GM19467 (cell line): ENCODE measurements around the gene KMT2C.
"Not testable (repeated sequence)": the region's sequence is repeated elsewhere in the genome, so short reads cannot be mapped to it uniquely, and the experiment has no call there.

Source experiments
- ATAC-seq: cut with Tn5 transposase; IDR thresholded peaks from one replicate; pipeline ENCODE4 v1.9.1; 2021; ENCODE audit warnings: mild to moderate bottlenecking, moderate library complexity; ENCODE audit not compliant: unreplicated experiment

KMT2C gene

GRCh38 chr7:152365982-152366603 lies 69.7 kb downstream of the KMT2C start:
- no peak for ATAC-seq

- no peak for ATAC-seq
Measured at GRCh38 chr7:152363798-152364197, 72.0 kb downstream of the KMT2C start.

DNA sequence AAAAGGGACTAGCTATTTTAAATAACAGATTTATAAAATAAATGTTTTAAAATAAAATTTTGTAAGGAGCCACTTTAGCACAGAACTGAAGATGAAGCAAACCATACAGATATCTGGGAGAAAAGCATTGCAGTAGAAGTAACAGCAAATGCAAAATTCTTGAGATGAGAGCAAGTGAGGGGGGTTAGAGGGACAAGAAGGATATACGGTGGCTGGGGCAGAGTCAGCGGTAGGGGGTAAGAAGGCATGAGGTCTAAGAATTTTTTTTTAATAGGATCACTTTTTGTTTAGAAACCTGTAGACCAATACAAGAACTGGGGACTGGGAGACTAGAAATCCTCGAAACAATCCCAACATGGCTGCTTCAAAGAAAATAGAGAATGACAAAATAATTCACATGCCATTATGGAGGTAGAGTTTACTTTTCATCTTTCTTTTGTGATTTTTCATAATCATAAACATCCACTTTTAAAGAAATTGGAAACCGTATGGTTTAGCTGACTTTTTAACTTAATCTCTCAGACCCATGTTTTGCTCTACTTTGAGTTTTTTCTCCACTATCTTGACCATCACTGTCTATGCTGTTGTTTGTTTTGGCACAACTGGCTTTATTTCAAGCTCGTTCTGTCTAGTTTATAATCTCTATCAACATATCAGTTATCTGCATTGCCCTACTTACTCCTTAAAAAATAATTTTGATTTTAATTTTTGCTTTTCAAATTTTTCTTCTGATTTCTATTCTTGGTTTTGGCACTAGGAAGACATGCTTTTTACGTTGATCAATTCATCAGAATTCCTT lies 73.5 kb downstream of the KMT2C start:
- no peak for ATAC-seq

DNA sequence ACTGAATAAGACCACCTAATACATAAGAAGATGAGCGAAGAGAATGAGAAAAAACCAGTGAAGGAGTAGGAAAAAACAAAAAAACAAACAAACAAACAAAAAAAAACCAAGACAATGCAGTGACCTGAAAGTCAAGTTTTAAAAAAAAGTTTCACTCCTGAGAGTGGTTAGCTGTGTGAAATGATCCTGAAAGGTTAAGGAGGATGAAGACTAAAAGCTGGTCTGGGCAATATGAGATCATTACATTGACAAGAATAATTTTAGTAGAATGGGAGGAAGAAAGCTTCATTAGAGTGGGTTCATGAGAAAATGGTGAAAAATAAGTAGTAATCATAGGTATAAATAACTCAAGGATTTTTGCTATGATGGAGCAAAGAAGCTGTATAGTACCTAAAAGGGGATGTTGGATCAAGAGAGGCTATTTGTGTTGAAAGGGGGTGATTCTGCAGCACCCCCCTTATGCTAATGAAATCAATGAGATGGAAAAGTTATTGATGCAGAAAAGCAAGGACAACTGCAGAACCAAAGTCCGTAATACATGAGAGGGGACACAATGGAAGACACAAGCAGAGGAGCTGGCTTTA lies 80.2 kb downstream of the KMT2C start:
- ATAC-seq, result no peak

DNA sequence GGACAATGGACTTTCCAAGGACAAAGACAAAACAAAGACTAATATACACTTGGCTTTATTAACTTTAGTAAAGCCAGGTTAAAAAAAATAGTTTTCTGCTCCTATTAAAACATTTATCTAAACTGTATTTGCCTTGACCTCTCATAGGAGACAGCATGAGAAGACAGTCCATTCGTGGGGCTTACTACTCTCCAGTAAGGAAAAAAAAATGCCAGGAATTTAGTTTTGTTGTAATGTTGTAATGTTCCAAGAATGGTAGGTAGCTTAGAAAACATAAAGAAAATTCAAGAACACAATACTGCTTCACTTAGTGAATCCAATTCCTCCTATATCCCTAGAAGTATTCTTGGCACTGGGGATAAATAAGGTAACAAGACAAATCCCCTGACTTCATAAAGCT lies 81.7 kb downstream of the KMT2C start:
- no peak for ATAC-seq

DNA sequence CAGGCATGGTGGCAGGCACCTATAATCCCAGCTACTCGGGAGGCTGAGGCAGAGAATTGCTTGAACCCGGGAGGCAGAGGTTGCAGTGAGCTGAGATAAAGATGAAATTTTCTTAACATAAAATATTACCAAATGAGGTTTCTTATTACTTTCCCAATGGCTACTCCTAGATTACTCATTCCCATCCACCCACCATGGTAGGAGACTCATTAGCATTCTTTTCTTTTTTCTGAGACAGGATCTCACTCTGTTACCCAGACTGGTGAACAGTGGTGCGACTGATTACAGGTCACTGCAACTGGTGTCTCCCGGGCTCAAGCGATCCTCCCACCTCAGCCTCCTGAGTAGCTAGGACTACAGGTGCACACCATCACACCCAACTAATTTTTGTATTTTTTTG lies 82.5 kb downstream of the KMT2C start:
- ATAC-seq, result not testable (repeated sequence)

GRCh38 chr7:152351747-152352146 lies 84.1 kb downstream of the KMT2C start:
- not testable (repeated sequence) for ATAC-seq

GRCh38 chr7:152351168-152351567 lies 84.6 kb downstream of the KMT2C start:
- no peak for ATAC-seq

- ATAC-seq, result no peak
Measured at GRCh38 chr7:152347888-152348287, 87.9 kb downstream of the KMT2C start.

- ATAC-seq, result no peak
Measured at GRCh38 chr7:152344253-152344652, 91.5 kb downstream of the KMT2C start.

DNA sequence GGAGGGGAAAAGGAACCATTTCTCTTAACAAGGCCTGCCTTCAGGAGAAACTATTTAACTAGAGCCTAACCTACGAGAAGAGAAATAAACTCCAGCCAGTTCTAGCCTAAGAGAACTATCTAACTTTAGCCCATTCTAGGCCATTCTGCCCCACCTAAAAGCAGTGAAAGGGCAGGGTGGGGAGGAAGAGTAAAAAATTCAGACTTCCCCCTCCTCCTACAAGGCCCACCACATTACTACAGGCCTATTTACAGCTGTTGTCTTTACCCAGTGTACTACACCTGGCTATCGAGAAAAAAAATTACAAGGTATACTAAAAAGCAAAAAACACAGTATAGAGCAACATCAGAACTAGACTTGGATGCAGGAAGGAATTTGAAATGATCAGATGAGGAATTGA lies 93.0 kb downstream of the KMT2C start:
- ATAC-seq, result no peak

DNA sequence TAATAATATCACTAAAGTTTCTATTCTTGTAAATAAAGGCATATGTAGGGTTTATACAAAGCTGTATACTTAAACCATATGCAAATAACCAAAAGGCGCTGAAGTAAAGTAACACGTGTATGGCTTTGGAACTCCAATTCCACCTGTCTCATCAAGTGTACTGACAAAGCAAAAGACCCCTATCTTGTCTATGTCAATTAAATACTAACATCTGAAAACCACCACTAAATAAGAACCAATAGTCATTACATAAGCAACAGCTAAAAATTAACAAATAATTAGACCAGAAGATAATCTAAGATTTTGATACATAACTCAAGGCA lies 93.9 kb downstream of the KMT2C start:
- ATAC-seq, result no peak

GRCh38 chr7:152341039-152341913 lies 94.5 kb downstream of the KMT2C start:
- ATAC-seq, result peak; percentile 46

DNA sequence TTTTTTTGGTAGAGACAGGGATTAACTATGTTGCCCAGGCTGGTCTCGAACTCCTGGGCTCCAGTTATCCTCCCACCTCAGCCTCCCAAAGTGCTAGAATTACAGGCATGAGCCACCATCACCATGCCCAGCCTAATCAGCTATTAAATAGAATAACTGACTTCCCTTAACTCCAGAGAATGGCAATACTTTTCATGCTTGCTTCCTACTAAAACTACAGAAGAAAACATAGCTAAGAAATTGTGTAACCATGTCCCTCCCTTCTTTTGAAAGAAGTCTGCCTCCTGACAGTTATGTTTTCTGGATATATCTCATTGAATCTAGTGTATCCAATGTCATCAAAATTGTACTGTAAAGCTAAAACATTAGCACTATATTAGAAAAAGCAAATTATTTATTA lies 95.6 kb downstream of the KMT2C start:
- ATAC-seq, result no peak

DNA sequence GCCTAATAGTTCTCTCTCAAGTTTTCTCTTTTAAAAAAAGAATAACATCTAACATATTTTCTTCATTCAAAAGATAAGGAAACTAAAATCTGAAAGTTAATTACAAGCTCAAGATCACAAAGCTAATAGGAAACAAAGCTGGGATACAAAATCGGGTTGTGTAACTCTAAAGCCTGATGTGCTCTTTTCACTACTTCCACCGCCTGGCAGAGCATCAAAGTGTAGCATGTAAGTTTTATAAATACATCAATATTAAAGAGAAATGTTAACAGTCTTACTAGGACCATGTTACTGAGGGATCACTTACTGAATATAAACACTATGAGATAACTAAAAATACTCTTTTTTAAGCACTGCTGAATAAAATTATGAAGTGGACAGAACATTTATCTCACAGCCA lies 97.2 kb downstream of the KMT2C start:
- no peak for ATAC-seq

DNA sequence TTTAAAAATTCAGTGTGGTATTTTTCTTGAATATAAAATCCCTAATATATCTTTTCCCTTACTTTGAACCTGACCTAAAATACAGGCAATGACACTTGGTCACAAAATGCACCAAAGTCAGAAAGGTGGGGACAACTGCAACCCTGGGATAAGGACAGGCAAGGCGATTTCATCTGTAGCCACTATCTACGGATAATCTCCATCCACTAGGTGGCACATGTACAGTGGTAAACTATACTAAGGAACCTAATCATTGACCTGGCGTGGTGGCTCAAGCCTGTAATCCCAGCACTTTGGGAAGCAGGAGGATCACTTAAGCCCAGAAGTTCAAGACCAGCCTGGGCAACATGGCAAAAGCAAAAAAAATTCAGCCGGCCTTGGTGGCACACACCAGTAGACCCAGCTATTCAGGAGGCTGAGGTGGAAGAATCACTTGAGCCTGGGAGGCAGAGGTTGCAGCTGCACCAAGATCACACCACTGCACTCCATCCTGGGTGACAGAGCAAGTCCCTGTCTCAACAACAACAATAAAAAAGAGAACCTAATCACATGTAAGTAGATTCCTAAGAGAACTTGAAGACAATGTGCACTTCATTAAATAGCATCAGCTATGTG lies 98.9 kb downstream of the KMT2C start:
- ATAC-seq, result peak; percentile 62

DNA sequence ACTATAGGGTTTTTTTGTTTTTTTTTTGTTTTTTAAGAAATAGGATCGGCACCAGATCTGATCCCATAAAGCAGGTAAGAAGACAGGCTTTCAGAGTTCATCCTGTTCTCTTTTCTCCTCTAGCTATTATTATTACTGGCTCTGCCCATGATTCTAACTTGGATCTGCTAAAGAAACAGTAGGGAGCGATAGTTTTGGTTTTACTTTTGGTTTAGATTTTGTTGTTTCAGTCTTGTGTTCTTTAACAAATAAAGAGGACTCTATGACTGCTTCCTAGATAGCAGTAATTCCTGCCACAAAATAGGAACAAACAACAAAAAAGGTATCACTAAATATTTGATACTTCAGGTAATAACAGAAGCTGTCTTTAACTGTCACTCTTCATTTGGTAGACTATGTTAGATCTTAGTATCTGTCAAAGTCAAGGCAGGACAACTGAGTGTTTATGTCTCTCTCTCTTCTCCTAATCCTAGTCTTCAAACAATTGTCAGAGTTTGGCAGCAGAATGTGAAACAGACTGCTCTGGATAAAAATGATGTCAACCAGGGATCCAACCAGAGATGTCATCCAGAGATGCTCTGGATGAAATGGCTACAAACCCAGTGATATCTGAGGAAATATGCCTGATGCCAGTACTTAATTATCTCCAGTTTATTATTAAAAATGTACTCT lies 99.8 kb downstream of the KMT2C start:
- no peak for ATAC-seq

- no peak for ATAC-seq
Measured at GRCh38 chr7:152333134-152333533, 102.7 kb downstream of the KMT2C start.

DNA sequence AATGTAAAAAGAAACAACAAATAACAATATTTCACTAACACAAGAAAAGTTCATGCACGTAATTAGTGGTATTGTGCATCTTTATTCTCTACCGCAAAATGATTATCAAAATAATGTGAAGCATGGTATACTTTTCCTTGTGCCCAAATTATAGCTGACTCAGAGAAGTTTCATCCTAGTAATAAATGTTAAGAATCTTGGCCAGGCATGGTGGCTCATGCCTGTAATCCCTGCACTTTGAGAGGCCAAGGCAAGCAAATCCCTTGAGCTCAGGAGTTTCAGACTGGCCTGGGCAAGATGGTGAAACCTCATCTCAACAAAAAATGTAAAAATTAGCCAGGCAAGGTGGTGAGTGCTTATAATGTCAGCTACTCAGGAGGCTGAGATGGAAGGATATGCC lies 105.0 kb downstream of the KMT2C start:
- ATAC-seq, result no peak

- no peak for ATAC-seq
Measured at GRCh38 chr7:152329469-152329868, 106.3 kb downstream of the KMT2C start.
